Activated naive CD8-positive, alpha-beta T cell (primary cell): ENCODE results near the gene HGD.
"Not testable (repeated sequence)": the region's sequence is repeated elsewhere in the genome, so short reads cannot be mapped to it uniquely, and the experiment has no call there.

Experiments used
- H3K27ac Mint-ChIP-seq: one replicate; pipeline ENCODE4 v1.8.0; 2021; ENCODE audit warnings: mixed read lengths
- H3K27me3 Mint-ChIP-seq: one replicate; pipeline ENCODE4 v1.8.0; 2021; ENCODE audit warnings: mixed read lengths
- H3K36me3 Mint-ChIP-seq: one replicate; pipeline ENCODE4 v1.8.0; 2021; ENCODE audit warnings: mixed read lengths
- H3K4me1 Mint-ChIP-seq: one replicate; pipeline ENCODE4 v1.8.0; 2021; ENCODE audit warnings: low read depth, mixed read lengths
- H3K4me3 Mint-ChIP-seq: one replicate; pipeline ENCODE4 v1.8.0; 2021; ENCODE audit warnings: mild to moderate bottlenecking, mixed read lengths
- H3K9me3 Mint-ChIP-seq: one replicate; pipeline ENCODE4 v1.8.0; 2021; ENCODE audit warnings: low read depth, mixed read lengths

Gene HGD

DNA sequence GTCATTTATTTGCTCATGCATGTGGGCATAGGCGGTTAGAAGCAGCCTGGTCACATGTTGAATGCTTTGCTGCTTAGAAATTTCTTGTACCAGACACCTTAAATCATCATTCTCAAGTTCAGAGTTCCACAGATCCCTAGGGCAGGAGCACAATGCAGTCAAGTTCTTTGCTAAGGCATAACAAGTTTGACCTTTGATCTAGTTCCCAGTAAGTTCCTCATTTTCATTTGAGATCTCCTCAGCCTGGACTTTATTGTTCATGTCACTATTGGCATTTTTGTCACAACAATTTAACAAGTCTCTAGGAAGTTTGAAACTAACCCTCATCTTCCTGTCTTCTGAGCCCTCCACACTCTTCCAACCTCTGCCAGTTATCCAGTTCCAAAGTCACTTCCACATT, 22.8 kb downstream of the HGD start:
- Mint-ChIP-seq H3K4me3 (no peak overlapping the region), H3K4me1 (no peaks in the 10 kb centered on the region), H3K9me3 (no peaks in the 10 kb centered on the region), H3K27ac (no peak overlapping the region), H3K36me3 (peaks cover 21% of the 10 kb centered on the region), H3K27me3 (peaks cover 2% of the 10 kb centered on the region)

DNA sequence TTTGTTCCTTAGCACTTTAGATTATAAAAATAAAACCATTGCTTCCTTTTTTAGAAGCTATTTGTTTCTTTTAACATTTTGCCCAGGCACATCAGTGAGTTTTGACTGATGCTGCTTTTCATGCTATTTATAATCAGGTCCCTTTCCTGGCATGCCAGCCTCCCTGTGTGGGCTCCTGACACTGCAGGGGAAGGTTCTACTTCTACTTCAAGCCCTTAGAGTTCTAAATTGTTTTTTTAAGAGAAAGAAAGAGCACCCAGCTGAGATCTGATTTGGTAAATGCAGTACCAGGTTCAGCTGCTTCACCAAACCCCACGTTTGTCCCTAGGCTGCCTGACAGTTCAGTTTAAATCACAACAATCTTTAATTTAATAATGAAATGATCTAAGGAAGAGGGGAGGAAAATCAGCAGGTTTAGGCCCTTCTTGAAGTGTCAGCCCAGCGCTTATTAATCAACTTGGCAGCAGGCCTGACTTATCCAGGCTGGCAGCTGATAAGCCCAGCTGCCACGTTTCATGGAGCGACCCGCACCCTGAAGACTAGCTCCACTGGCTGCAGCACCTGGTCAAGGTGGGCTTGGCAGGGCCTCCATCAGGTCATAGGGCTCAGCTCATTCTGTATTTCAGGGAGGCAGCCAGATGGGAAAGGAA, 29.0 kb downstream of the HGD start:
- Mint-ChIP-seq H3K4me1 (no peaks in the 10 kb centered on the region), H3K27me3 (no peaks in the 10 kb centered on the region), H3K4me3 (no peak overlapping the region), H3K9me3 (no peaks in the 10 kb centered on the region), H3K27ac (no peak overlapping the region), H3K36me3 (peaks cover 22% of the 10 kb centered on the region)

DNA sequence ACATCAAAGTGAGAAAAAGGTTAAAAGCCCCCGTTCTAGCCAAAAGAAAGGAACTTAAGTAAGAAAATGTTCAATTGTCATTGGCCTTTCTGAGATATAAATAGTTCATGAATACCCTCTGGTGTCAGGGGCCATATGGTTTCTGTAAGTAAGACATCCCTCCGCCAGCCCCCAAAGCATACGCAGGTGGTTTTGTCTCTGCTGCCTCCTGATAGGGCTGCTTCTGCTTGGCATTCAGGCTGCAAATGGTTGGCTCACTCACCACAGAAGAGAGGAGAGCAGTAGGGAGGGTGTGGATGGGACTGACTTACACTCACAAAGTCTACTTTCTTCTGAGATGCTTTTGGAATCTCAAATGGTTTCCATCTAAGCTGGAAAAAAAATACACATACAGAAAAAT, 29.8 kb downstream of the HGD start:
- no peaks in the 10 kb centered on the region for H3K4me1 Mint-ChIP-seq
- no peak overlapping the region for H3K27ac Mint-ChIP-seq
- no peak overlapping the region for H3K4me3 Mint-ChIP-seq
- peaks cover 22% of the 10 kb centered on the region for H3K36me3 Mint-ChIP-seq
- H3K9me3 Mint-ChIP-seq: no peaks in the 10 kb centered on the region
- H3K27me3 Mint-ChIP-seq: no peaks in the 10 kb centered on the region

DNA sequence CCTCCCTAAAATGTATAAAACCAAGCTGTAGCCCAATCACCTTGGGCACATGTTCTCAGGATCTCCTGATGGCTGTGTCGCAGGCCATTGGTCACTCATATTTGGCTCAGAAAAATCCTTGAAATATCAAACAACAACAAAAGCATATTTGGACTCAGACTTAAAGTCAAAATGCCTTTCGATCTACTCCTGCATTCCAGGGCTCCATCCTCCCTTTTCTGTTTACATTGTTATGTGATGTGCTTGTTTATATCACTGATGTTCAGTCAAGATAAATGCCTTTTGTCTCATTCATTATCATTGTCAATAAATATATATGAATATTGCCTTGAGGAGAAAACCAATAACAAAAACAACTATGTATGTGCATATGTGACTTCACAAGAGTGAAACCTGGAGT, 31.7 kb downstream of the HGD start:
- Mint-ChIP-seq H3K4me3 (no peak overlapping the region), H3K9me3 (no peaks in the 10 kb centered on the region), H3K36me3 (peaks cover 23% of the 10 kb centered on the region), H3K27me3 (no peaks in the 10 kb centered on the region), H3K27ac (no peak overlapping the region), H3K4me1 (no peaks in the 10 kb centered on the region)

DNA sequence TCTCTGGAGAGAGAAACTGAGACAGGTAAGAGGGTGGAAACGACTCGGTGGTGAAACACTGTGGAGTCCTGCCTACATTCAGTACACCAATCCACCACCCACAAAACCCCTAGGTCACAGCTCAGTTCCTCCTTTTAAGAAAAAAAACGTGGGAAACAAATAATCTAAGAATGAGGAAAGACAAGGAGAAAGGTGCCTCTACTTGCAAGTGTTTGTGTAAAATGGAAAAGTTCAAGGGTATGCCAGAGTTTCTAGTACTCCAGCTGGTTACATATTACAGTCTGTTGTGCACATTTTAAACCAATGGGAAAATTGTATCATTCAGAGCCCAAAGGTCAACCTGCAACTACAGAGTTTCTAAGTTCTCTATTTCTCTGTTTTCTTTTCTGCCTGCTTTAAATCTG, 32.2 kb downstream of the HGD start:
- Mint-ChIP-seq H3K27ac (no peak overlapping the region), H3K36me3 (peaks cover 22% of the 10 kb centered on the region), H3K4me3 (no peak overlapping the region), H3K9me3 (no peaks in the 10 kb centered on the region), H3K27me3 (no peaks in the 10 kb centered on the region), H3K4me1 (no peaks in the 10 kb centered on the region)

DNA sequence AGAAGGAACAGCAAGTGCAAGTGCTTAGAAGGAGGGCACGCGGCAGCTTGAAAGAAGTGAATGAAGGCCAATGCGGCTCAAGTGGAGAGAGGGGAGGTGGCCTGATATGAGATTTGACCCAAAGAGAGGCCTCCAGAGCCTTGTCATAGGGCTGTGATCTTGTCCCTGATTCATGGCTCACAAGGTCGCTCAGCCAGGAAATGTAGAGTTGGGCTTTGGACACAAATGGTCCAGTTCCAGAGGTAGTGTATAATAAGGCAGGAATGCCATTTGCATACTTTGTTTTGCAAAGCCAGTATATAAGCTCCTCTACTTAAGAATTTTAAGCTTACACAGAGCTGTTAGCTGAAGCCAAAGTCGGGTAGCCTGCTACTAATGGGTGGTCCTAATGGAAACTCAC, 33.7 kb downstream of the HGD start:
- Mint-ChIP-seq H3K27me3 (no peaks in the 10 kb centered on the region), H3K9me3 (no peaks in the 10 kb centered on the region)

DNA sequence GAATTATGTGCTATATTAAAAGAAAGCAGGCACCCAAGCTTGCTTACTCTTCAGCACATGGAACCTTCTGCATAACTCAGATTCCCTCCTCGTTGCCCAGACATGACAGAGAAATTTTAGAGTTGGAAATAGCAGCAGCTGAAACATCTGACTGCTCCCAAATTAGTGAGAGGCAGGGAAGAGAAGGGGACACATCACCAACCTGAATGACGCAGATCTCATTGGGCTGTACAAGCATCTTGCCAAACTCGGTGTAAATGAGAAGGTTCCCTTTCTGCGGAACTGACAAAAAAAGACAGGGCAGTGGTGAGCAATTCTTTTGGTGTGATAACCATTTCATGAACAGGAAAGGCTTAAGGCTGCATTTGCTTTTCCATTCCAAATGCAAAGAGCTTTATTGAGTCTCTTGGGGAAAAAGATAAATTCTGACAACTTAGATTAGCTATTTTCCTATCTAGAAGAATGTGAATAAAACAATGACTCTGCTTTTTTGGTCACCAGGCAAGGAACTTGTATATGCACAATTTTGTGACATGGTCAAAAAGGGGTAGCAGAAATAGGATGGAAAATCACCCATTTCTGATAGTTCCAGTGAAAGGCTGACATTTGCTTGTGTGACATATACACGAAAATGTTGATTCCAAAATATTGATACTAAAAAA, 35.1 kb downstream of the HGD start:
- H3K27me3 Mint-ChIP-seq: no peaks in the 10 kb centered on the region
- no peak overlapping the region for H3K4me3 Mint-ChIP-seq
- H3K27ac Mint-ChIP-seq: no peak overlapping the region
- H3K9me3 Mint-ChIP-seq: no peaks in the 10 kb centered on the region
- H3K4me1 Mint-ChIP-seq: no peaks in the 10 kb centered on the region
- peaks cover 15% of the 10 kb centered on the region for H3K36me3 Mint-ChIP-seq

More for the DNA sequence above, 33.7 kb downstream of the HGD start:
- no peaks in the 10 kb centered on the region for H3K4me1 Mint-ChIP-seq
- H3K36me3 Mint-ChIP-seq: peaks cover 15% of the 10 kb centered on the region
- H3K27ac Mint-ChIP-seq: no peak overlapping the region
- no peak overlapping the region for H3K4me3 Mint-ChIP-seq

DNA sequence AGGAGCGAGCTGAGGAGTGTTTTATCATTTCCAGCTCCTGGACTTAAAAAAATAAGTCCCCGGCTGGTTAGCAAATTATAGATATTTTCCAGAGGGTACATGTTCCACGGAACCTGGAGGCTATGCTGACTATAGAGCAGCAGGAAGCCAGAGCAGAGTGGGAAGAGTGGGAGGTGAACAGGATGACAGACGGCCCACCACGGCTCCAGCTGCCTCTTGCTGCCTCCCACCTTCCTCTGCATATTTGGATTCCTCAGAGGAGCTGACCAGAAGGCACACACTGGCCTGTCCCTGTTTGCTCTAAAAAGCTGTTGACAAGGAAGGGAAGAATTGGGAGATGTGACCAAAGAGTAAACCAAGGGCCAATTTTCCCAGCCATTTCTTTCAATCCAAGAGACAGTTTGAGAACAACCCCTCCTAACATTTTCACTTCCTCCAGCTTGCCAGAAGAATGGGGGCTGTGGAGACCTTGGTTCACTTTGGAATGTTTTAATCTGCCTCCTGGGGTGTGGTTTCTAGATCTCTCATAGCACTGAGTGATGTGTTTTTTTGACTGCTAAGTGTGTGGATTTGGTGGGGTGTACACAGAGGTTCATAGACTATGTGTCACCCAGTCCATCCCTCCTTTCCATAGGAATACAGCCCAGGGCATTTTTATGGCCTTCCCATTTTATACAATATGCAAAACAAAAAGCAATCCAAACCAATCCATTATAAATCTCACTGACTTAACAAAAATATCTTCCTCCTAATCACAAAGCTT, 36.8 kb downstream of the HGD start:
- Mint-ChIP-seq H3K9me3 (no peaks in the 10 kb centered on the region), H3K4me1 (peaks cover 5% of the 10 kb centered on the region), H3K27me3 (no peaks in the 10 kb centered on the region), H3K36me3 (peaks cover 9% of the 10 kb centered on the region), H3K27ac (no peak overlapping the region), H3K4me3 (no peak overlapping the region)

DNA sequence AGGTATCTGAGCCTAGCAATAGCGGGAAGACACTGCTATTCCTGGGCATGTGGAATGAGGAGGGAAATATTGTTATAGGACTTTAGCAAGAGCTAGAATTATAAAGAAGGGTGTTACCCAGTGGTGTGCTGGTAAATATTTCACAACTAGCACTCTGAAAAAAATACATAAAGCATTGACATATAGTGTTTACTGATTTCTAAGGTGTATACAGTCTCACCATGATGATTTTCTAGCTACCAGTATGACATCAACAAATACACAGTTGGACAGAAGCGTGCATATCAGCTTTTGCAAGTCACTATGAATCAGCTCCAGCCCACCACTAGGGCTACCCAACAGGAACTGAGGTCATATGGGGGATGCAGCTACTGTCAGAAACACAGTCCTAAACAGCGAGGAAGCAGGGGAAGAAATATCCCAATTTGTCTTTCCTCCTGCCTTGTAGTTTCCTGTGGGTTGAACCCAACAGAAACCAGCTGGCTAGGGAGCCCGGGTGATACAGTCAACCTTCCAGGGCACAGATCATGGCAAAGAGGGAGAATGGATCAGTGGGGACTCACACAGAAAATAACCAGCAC, 39.6 kb downstream of the HGD start:
- Mint-ChIP-seq H3K4me1 (peaks cover 13% of the 10 kb centered on the region), H3K27me3 (no peaks in the 10 kb centered on the region), H3K4me3 (no peak overlapping the region), H3K36me3 (peaks cover 12% of the 10 kb centered on the region), H3K9me3 (peaks cover 5% of the 10 kb centered on the region), H3K27ac (no peak overlapping the region)

DNA sequence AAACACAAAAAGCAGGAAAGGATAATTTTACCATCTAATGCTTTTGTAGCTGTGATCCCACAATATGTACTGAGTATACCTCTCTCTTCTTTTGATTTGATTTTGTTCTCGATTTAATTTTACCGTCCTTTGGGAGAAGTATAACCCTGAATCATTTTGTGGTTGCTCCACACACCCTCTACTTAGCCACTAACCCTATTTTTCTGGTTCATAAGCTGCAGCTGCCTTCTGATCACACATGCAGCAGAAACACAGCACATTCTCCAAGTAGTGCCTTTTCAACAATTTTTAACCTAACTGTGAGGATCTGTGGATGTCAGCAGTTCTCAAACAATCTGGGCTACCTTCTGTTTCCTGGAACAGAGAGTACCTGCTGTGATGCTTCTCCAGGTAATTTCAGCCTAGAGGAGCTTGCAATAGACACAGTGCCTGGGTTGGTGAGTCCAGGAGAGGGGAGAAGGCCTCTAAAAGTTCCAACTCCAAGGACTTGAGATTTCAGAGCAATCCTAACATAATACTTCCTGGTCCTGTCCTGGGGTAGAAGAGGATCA, 40.3 kb downstream of the HGD start:
- H3K36me3 Mint-ChIP-seq: peaks cover 12% of the 10 kb centered on the region
- no peak overlapping the region for H3K4me3 Mint-ChIP-seq
- no peak overlapping the region for H3K27ac Mint-ChIP-seq
- H3K27me3 Mint-ChIP-seq: no peaks in the 10 kb centered on the region
- H3K4me1 Mint-ChIP-seq: peaks cover 13% of the 10 kb centered on the region
- H3K9me3 Mint-ChIP-seq: peaks cover 5% of the 10 kb centered on the region

DNA sequence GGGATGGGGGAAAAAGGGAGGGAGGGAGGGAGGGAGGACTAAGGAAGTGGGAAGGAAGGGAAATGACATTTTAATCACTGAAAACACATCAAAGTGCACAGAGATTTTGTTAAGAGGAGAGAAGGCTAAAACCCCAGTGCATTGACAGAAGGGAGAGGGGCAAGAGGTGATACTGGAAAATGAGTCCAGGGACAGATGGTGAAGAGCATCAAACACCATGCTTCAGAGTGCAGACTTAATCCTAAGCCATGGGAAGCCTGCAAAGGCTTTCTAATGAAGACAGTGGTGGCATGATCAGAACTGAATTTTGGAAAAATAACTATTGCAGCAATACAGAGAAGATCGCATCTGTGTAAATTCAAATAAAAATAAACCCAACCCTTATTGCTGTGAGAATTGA, 41.8 kb downstream of the HGD start:
- peaks cover 5% of the 10 kb centered on the region for H3K9me3 Mint-ChIP-seq
- no peaks in the 10 kb centered on the region for H3K27me3 Mint-ChIP-seq
- H3K36me3 Mint-ChIP-seq: peaks cover 7% of the 10 kb centered on the region
- H3K4me1 Mint-ChIP-seq: peaks cover 13% of the 10 kb centered on the region
- no peak overlapping the region for H3K4me3 Mint-ChIP-seq
- H3K27ac Mint-ChIP-seq: no peak overlapping the region

DNA sequence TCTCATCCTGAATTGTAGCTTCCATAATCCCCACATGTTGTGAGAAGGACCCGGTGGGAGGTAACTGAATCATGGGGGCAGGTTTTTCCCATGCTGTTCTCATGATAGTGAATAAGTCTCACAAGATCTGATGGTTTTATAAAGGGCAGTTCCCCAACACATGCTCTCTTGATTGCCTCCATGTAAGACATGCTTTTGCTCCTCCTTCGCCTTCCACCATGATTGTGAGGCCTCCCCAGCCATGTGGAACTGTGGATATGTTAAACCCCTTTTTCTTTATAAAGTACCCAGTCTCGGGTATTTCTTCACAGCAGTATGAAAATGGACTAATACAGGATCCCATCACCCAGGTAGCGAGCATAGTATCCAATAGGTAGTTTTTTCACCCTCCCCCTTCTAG, 43.2 kb downstream of the HGD start:
- H3K9me3 Mint-ChIP-seq, H3K27me3 Mint-ChIP-seq, H3K27ac Mint-ChIP-seq, H3K4me3 Mint-ChIP-seq, H3K36me3 Mint-ChIP-seq: not testable (repeated sequence)
- H3K4me1 Mint-ChIP-seq: peaks cover 13% of the 10 kb centered on the region

DNA sequence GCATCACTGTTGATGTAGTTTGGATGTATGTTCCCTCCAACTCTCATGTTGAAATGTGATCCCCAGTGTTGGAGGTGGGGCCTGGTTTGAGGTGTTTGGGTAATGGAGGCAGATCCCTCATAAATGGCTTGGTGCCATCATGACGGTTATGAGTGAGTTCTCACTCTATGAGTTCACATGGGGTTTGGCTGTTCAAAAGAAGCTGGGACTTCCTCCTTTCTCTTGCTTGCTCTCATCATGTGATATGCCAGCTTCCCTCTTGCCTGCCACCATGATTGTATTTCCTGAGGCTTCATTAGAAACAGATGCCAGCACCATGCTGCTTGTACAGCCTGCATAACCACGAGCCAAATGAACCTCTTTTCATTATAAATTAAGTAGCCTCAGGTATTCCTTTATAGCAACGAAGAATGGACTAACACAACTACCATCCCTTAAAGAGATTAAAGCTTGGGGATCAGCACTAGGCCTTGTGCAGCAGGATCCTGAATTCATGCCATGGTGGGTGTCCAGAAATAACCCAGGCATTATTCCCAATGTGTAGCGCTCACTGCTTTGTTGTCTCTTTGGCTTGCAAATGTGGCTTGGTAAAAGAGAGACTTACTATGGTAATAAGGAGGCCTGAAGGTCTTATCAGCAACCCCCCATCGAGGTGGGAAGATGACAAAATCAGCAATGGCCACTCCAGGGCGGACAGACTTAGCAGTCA, 44.0 kb downstream of the HGD start:
- no peak overlapping the region for H3K27ac Mint-ChIP-seq

DNA sequence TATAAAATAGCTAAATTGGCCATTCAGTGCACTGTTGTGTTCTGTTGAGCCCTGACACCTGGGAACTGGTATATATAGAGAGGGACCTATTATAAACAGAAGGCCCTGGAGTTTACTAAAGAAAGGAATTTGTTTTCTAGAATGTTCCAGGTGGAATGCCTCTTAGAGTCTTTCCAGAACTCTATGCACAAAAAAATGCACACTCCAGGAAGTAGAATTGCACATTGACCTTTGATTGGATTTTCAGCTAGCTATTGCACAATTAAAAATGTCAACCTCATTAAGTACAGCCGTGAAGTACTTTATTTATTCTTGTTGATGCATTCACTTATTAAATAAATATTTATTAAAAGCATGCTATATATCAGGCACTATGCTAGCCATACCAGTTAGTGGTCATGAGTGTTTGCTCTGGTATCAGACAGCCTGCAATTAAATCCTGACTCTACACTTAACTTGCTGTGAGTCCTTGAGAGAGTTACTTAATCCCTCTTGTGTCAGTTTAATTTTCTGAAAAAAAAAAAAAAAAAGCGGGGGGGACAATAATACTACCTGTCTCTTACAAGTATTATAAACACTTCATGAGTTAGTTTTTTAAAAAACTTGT, 45.1 kb downstream of the HGD start:
- H3K4me3 Mint-ChIP-seq: no peak overlapping the region

More for the DNA sequence above, 44.0 kb downstream of the HGD start:
- peaks cover 7% of the 10 kb centered on the region for H3K36me3 Mint-ChIP-seq
- H3K27me3 Mint-ChIP-seq: no peaks in the 10 kb centered on the region
- H3K4me3 Mint-ChIP-seq: no peak overlapping the region
- H3K9me3 Mint-ChIP-seq: peaks cover 5% of the 10 kb centered on the region
- peaks cover 13% of the 10 kb centered on the region for H3K4me1 Mint-ChIP-seq

More for the DNA sequence above, 45.1 kb downstream of the HGD start:
- Mint-ChIP-seq H3K27me3 (no peaks in the 10 kb centered on the region), H3K27ac (no peak overlapping the region), H3K4me1 (peaks cover 13% of the 10 kb centered on the region), H3K36me3 (peaks cover 7% of the 10 kb centered on the region), H3K9me3 (peaks cover 5% of the 10 kb centered on the region)
